AG10803 (cell line): ENCODE measurements around the gene C5.

Experiments
- DNase-seq: peaks from one replicate; pipeline ENCODE4 v3.0.0; 2010; ENCODE audit warnings: low read depth
- H3K4me3 ChIP-seq: 2 replicates; pipeline ENCODE4 v1.5.1; 2011; ENCODE audit warnings: mild to moderate bottlenecking, low read length, control low read depth
- TF ChIP-seq, protein P1 (sequence below): conservative IDR thresholded peaks from 2 replicates; pipeline ENCODE4 v1.5.1; 2011; ENCODE audit warnings: mild to moderate bottlenecking, low read length, control low read depth, inconsistent platforms

C5 gene

DNA sequence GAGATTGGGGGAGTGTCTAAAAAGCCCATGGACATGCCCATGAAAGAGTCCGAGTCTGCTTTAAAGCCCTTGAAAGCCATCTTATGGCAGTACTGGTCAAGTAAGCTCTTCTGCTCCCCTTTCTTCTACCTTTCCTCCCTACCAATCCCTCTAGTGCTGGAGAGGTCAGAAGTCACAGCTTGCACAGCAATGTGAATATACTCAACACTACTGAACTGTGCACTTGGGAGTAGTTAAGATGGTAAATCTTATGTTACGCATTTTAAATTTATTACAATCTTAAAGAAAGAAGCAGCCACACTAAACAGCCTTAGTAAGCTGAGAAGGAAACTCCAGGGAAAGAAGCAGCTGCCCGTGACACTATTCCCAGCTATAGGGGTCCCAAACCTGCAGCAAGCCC is 111.2 kb downstream of the C5 start:
- no peak overlapping the region for H3K4me3 ChIP-seq
- TF ChIP-seq, protein P1, sequence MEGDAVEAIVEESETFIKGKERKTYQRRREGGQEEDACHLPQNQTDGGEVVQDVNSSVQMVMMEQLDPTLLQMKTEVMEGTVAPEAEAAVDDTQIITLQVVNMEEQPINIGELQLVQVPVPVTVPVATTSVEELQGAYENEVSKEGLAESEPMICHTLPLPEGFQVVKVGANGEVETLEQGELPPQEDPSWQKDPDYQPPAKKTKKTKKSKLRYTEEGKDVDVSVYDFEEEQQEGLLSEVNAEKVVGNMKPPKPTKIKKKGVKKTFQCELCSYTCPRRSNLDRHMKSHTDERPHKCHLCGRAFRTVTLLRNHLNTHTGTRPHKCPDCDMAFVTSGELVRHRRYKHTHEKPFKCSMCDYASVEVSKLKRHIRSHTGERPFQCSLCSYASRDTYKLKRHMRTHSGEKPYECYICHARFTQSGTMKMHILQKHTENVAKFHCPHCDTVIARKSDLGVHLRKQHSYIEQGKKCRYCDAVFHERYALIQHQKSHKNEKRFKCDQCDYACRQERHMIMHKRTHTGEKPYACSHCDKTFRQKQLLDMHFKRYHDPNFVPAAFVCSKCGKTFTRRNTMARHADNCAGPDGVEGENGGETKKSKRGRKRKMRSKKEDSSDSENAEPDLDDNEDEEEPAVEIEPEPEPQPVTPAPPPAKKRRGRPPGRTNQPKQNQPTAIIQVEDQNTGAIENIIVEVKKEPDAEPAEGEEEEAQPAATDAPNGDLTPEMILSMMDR: no peak
- no peak for DNase-seq

DNA sequence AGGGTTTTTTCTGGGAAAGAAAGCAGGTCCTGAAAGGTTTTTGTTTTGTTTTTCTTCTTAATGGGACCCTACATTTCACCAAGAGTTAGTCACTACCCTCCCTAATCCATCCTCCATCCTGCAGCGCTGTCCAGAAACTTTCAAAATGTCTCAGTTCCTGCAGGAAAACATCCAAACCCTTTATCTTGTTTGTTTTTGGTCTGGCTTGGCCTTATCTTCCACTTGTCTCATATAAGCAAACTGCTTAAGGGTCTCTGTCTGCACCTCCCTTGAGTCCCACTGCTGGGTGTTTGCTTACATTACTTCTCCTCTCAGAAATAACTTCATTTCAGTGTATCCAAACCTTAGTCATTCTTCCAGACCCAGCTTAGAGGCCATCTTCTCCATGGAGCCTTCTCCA is 112.5 kb downstream of the C5 start:
- TF ChIP-seq, protein P1: no peak
- no peak for DNase-seq
- H3K4me3 ChIP-seq: no peak overlapping the region

DNA sequence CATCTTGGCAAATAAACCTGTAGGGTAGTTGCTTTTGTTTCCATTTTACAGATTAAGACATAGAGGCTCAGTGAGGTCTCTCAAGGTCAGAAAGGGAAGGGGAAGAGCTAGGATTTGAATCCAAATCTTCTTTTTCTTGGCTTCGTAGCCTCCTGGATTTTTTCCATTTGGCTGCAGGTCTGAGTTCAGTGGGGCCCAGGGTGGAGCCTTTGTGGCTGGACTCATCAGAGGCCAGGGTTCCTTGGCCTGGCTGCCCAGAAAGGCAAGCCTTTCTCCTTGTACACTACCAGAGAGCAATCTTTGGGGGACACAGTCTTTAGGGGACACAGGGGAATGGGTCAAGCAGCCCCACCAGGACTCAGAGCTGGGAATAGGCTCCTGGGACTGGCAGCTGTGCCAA is 112.9 kb downstream of the C5 start:
- TF ChIP-seq, protein P1: no peak
- DNase-seq: no peak
- no peak overlapping the region for H3K4me3 ChIP-seq

DNA sequence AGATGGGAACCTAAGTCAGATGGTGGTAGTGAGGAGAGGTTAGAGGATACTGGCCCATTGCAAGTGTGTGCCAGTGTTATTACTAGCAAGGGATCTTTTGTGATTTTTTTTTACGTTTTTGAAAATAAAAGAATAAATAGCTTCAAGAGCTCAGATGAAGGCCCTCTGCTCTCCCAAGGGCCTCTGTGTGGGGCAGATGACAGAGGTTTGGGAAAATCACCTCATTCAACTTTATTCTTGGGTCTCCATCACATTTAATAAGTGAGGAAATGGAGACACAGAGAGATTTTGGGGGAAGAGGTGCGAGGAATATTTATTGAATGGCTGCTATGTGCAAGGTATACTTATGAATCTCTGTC is 113.3 kb downstream of the C5 start:
- DNase-seq: no peak
- H3K4me3 ChIP-seq: no peak overlapping the region
- TF ChIP-seq, protein P1: no peak

DNA sequence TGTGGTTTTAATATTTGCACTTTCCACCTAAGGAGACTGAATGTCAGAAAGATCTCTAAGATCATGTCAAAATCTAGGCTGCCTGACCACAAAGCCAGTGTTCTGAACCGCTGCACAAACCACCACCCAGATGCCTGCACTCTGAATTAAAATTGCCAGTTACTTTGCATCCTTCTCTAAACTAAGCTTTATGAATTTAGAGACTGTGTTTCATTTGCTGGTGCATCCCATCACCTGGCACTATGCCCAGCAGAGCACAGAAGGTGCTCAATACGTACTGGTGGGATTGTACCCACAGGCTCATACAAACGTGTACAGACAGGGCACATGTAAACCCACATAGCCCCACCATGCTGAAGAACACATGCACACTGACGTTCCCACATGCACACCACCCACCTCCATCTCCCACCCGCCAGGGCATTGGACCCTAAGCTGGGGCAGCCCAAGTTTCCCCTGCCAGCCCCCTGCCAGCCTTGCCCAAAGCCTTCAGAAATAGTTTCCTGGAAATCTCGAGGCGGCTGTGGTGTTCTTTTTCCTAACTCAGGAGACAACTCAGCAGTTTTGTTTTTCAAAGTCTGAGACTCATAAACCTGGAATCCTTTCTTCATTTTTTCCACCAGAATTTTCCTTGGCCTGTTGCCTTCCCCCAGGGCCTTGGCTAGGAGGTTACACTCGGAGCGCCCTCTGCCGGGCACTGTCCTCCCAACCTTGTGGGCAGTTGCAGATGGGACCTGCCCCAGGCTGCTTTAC is 113.9 kb downstream of the C5 start:
- TF ChIP-seq, protein P1: peak; percentile 97
- peak overlapping the region; percentile 51 for H3K4me3 ChIP-seq
- DNase-seq: peak; percentile 94

DNA sequence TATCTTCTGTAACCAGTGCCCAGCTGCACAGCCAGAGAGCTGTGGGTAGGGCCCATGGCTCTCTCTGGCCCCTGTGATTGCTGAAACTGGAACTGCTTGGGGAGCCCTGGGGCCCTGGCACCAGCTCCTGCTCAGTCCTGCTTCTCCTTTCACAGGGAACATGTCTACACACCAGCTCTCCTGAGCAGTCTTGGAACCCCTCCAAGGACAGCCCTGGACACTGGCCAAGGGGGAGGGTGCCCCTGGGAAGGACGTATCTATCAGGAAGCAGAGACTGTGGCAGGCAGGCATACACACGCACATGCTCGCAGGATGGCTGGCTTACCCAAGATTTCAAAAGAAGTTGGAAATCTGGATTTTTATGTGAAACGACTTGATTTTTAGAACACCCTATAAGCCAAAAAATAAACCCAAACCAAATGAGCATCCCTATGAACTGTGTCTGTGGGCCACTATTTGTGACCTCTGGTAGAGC is 114.7 kb downstream of the C5 start:
- DNase-seq: peak; percentile 92
- peak overlapping the region; percentile 51 for H3K4me3 ChIP-seq
- TF ChIP-seq, protein P1: no peak

DNA sequence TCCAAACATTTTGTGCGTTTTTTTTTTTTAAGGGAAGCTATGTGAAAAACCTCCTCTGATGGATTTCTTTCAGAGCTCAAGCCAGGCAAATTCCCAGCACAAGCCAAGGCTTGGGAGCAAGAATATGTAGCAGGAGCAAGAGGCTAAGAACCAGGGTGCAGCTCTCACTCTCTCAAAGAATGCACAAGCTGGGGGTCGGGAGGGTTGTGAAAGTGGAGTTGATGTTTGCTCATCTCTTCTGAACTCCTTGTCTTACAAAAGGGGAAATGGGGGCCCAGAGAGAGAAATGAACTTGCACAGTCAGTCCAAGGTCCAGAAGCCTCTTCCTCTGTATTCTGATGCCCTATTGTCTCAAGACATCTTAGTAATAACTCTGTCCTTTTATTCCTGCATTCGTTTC is 115.8 kb downstream of the C5 start:
- TF ChIP-seq, protein P1: no peak
- H3K4me3 ChIP-seq: no peak overlapping the region
- no peak for DNase-seq
